ENCODE measurements around the gene LCT.
"Not testable (repeated sequence)": the region's sequence is repeated elsewhere in the genome, so short reads cannot be mapped to it uniquely, and the experiment has no call there.

Gene LCT

DNA sequence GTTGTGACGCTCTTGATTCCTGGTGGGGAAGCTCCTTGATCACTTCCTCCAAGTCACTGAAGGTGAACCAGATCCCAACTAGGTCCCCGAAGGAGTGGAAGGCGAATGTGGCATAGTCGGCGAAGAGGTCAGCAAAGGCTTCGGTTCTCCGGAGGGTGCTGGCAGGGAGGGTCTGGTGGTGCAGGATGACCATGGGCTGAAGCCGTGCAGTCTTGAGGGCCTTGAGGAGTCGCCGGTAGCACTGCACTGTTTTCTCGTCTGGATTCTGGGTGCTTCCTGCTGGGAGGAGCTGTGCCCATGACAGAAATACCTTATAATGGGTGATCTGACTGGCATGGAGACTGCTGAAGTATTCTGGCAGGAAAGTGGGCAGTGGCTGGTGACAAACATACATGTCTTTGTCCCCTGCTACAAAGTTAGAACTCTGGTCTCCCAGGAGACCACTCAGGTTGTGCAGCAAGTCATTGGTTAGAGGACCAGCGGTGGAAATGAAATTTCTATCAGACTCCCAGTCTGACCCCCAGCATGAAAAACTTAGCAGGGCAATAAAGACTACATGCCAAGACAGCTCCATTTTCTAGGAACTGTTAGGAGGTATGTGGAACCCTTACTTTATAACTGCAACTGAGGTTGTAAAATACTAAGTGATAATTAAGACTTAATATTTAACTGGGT is at the start of gene LCT:
Gene LCT (minus strand): TSS at position 589 of the 675 bp plus-strand sequence. CDS start 15 bp downstream, at position 574.
- DNase-seq (ENCODE audit: low spot score): no peak

DNA sequence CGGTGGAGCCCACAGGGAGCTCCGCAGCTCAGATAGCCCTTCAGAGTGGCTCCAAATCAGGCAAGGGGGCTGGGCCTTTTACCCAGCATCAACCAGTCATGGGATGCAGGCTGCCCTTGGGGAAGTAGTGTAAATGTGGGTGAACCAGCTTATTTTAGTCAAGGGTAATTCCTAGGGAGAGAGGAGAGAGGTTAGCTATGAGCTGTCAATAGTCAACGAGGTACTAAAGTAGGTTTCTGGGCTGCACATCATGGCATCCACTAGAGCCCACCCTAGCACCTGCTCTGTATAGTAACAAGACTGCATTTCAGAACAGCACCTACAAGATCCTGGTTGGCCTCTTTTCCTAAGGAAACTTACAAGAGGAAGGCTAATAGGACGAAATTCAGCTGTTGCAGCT is 48.7 kb upstream of the LCT start:
- DNase-seq (ENCODE audit: low spot score): no peak

DNA sequence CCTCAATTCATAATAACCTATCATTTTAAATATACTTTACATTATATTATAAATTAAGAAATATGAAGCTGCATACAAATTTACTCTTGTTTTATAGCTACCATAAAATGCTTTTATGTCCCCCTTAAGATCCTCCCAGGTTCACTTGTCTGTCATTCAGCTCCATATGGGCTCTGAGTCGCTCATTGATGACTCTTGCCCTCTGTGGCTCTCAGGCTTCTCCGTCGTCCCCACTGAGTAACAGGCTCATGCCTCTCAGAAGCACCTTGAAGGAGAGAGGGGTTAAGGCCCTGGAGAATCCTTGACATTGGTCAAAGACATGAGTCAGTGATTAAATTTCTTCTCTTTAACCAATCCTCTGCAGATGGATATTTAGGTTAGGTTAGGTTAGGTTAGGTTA is 45.4 kb upstream of the LCT start:
- DNase-seq (ENCODE audit: low spot score): no peak

DNA sequence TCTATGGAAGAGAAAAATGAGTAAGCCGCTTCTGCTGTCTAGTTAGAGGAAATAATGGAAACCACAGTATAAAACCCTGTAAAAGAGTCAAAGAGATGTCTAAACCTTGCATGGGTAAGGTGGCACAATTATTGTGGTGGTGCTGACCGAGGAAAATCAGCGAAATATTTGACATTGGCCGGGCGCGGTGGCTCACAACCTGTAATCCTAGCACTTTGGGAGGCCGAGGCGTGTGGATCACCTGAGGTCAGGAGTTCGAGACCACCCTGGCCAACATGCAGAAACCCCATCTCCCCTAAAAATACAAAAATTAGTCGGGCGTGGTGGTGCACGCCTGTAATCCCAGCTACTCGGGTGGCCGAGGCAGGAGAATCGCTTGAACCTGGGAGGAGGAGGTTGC is 39.8 kb upstream of the LCT start:
- DNase-seq (ENCODE audit: low spot score): not testable (repeated sequence)

DNA sequence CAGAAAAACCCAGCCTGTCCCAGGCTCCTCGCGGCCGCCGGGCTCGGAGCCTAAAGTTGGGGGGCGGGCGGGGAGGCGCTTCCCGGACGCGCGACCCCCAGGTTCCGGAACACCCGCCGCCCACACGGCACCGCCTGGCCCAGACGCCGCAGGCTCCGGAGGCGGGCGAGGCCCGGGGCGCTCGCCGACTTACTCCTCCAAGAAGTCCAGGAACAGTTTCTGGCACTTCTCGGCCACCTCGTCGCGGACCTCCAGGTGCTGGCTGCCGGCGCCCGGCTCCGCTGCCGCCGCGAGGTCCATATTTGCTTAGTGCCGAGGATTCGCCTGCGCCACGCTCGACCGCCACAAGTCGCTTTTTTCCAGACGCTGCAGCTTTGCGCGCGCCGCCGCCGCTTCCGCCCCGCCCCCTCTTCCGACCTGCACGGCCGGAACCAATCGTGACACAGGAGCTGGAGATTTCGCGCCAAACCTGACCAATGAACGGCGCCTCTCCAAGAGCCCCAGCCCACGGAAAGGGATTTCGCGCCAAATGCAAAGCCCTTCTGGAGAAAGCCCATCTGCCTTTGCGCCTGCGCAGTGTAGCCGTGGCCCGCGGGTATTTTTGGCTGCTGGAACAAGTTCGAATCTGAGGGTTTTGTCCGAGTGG is 39.2 kb upstream of the LCT start, which contains the start of gene MCM6:
Gene MCM6 (minus strand): TSS at position 378 of the 646 bp plus-strand sequence. CDS start 78 bp downstream, at position 300.
- DNase-seq (ENCODE audit: low spot score): peak; percentile 98

DNA sequence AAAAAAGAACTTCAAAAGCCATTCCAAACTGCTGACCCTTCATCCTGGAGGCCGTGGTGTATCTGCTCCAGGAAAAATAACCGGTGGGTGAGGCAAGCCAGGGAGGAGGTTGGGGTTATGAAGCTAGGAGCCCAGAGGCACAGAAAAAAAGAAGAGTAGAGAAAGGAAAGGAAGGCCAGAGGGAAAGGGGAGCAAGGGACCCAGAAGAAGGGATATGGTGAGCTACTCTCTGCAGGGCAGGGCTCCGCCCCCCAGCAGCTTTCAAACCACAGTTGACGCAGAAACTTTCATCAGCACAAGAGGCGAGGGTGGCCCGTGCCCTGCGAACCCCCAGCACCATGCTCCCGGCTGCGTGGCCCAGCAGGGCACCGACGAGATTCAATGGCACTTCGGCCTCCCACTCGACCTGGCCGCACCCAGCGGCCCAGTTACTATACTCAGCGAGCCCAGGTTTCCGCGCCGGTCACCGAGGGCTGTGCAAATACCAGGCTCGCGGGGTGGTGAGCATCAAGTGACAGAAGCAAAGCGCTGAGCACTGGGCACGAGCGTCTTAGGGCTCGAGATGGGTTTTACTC is 38.6 kb upstream of the LCT start:
- DNase-seq (ENCODE audit: low spot score): peak; percentile 75

DNA sequence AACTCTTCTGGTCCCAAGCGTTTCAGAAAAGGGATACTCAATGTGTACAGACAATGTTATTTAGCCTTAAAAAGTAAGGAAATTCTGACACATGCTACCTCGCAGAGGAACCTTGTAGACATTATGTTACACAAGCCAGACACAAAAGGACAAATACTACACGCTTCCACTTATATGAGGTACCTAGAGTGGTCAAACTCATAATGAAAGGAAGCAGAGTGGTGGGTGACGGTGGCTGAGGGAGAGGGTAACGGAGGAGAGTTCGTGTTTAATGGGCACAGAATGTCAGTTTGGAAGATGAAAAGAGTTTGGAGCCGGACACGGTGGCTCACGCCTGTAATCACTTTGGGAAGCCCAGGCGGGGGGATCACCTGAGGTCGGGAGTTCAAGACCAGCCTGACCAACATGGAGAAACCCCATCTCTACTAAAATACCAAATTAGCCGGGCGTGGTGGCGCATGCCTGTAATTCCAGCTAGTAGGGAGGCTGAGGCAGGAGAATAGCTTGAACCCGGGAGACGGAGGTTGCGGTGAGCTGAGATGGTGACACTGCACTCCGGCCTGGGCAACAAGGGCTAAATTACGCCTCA is 37.9 kb upstream of the LCT start:
- no peak for DNase-seq (ENCODE audit: low spot score)

DNA sequence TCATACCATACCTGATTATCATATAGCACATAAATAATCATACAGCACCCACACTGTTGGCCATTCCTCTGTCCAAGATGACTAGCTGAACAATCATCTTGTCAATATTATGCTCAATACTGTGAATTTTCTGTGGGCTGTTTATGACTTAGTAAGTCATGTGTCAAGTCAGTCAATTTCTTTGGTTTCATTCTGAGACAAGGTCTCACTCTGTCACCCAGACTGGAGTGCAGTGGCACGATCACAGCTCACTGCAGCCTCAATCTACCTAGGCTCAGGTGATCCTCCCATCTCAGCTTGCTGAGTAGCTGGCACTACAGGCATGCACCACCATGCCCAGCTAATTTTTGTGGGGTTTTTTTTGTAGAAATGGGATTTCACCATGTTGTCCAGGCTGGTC is 33.6 kb upstream of the LCT start:
- no peak for DNase-seq (ENCODE audit: low spot score)

DNA sequence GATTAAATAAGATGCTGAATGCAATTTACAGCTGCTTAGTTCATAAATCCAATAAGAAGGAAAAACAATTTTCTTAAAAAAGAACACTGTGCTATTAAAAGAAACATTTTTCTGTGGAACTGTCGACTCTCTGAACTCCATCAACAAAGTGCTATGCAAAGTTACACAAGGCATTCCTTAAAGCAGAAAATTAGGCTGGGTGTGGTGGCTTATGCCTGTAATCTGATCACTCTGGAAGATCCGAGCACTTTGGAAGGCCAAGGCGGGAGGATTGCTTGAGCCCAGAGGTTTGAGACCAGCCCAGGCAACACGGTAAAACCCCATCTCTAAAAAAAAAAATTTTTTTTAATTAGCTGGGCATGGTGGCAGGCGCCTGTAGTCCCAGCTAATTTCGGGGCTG is 26.2 kb upstream of the LCT start:
- DNase-seq (ENCODE audit: low spot score): no peak

DNA sequence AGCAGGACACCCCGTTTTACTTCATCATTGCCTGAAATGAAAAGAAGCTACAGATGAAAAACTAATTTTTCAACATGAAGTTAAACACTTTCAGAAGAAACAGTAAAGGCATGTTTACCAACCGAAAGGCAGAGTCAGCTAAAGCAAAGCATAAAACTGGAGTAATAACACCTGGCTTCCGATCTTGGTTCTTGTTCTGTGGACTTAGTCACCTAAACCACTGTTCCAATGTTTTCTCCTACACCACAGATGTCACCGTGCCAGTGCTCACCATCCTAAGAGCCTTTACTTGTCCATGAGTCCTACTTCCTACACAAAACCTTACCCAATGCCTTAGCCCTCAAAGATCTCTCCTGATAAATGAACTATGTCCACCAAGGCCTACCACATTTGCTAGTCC is 25.7 kb upstream of the LCT start:
- no peak for DNase-seq (ENCODE audit: low spot score)

DNA sequence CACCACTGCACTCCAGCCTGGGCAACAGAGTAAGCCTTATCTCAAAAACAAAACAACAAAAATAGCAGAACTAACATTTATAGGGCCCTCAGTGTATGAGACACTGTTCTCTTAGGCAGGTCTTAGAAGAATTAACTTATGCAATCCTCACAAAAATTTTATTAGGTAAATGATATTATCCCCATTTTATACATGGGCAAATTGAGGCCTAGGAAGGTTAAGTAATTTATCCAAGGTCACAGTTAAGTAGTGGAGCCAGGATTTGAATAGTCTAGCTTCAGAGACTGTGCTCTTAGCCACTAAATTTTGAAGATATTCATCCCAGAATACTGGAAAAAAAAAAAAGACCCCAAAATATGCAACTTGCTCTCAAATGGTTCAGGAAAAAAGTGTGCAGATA is 16.4 kb upstream of the LCT start:
- no peak for DNase-seq (ENCODE audit: low spot score)

DNA sequence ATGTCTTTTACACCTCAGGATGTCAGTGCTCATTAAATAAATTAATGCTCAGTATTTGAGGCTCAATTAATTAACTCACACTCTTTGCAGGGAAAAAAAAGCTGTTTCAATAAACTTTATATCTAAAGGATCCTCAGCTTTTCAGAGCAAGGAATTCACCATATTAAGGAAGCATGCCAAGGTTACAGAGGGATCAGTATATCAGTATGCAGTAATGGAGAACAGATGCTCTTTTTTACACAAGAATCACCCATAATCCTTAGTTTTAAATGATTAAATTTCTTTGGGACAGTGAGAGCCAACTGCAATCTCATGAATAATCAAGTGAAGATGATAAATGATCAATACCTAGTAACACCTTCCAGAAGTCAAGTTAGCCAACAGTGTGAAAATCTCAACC is 14.9 kb upstream of the LCT start:
- DNase-seq (ENCODE audit: low spot score): no peak

DNA sequence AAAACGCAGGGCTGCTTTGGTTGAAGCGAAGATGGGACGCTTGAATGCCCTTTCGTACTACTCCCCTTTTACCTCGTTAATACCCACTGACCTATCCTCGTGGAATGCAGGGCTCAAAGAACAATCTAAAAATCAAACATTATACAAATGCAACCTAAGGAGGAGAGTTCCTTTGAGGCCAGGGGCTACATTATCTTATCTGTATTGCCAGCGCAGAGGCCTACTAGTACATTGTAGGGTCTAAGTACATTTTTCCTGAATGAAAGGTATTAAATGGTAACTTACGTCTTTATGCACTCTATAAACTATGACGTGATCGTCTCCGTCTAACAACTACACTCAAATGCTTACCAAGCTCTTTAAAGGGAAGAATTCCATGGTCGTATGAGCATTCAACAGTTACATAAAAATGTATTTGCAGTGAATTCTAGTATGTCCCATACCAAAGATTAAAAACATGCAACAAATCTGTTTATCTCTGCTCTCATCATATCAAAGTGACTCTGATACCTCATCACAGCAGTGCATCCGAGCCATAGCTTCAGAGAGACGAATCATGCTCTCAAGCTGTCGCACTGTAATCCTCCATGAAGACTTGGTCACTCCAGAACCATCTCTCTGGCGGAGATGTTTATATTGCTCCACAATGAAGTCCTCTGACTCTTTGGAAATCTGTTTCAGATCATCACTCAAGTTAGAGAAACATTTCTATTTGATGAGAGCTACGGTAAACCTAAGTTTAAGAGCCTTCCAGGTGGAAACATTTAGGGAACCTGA is 14.1 kb upstream of the LCT start:
- no peak for DNase-seq (ENCODE audit: low spot score)

DNA sequence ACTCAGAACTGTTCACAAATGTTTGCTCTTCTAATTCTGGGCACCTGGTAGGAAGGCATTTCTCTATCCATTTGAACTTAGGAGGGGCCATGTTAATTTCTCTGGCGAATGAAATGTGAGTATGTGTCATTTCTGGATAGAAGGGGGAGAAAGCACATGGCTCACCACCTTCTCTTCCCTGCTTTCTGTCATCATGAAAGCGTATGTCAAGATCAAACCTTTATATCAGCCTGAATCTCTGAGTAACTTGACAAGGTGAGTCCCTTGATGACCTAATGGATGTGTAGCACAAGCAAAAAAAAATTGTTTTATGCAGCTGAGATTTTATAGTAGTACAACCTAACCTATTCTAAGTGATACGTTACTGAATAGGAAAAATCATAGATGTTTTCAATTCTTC is 12.1 kb upstream of the LCT start:
- DNase-seq (ENCODE audit: low spot score): no peak

DNA sequence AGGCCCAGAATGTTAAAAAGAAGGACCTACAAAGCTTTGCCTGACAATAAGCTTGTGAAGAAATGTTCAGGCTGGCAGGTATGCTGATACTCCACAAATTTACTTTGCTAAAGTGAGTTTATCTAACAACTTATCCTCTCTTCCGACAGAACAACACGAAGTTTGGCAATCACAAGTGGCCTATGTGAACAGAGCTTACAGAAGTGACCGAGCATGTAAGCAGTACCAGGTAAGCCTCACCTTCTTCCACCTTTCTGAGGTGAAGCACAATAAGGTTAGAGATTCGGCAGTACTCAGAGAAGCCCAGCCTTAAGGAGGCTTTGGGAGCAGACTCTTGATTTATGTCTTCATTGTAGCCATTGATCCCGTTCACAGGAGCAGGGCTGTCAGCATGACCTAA is 9.0 kb upstream of the LCT start:
- DNase-seq (ENCODE audit: low spot score): no peak

DNA sequence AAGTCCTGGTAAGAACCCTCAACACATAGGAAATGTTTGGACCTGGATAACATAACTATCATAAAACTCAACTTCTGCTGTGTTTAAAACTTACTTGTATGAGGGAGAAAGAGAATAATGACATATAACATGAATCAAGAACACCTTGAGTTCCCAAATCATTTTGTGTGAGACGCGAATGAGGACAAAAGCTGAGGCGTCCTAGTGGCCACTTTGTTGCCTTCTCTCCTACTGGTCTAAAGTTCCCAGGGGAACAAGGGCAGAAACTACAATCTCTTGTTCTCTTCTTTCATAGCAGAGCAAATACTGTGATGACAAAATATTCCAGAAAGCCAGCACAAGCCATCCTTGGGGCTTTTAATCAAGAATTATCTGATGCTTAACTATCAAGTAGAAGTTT is 8.3 kb upstream of the LCT start:
- DNase-seq (ENCODE audit: low spot score): no peak

DNA sequence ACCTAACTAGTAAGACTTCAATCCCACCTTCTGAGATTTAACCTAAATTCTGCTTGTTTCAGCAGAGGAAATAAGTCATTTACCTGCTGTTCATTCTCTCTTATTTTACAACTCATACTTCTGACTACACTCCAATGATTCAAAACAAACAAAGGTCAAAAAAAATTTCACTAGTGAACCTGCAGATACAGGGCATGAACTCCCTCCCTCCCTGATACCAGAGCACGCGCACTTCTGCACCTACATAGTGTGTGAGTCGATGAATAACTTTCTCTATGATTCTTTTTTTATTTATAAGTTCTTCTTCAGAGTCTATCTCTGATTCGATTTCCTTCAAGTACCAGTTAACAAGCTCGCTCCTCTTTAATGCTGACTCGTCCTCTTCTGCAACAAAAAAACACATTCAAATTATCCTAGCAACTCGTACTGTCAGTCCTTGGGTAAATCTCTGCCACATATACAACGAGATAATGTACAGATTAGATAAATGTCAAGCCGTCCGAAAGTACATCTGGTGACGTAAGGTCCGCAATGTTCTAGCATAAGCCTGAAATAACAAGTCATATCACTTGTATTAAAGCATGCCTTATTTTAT is 7.4 kb upstream of the LCT start:
- no peak for DNase-seq (ENCODE audit: low spot score)

DNA sequence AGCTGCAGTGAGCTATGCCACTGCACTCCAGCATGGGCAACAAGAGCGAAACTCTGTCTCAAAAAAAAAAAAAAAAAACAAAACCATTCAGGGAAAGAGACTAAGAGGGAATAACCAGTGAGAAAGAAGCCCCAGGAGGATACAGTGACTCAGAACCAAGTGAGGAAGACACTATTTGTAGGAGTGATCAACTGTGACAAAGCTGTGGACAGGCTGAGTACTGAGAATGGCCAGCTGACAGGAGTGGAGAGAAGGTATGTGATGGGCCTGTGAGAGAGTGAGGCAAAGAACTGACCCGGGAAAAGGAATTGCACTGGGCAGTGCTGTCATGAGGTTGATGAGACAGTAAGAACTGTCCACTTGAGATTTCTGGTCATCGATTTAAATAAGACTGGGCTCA is 6.7 kb upstream of the LCT start:
- no peak for DNase-seq (ENCODE audit: low spot score)

DNA sequence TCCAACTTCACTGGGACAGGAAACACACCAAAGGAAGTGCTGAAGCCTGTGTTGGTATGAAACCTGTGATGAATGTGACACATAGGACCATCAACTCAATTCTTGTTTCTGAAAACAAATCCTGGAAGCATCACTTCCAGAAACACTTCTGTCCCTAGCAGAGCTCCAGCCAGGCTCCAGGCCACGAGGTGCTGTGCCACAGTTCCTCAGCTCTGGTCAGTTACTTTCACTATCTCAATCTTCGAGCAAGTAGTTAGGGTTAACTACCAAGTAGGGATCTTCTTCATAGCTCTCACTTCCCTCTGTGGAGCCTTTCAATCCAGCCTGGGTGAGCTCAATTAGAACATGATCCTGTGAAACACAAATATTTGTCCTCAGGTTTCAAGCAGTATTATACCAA is 3.6 kb upstream of the LCT start:
- peak; percentile 18 for DNase-seq (ENCODE audit: low spot score)

DNA sequence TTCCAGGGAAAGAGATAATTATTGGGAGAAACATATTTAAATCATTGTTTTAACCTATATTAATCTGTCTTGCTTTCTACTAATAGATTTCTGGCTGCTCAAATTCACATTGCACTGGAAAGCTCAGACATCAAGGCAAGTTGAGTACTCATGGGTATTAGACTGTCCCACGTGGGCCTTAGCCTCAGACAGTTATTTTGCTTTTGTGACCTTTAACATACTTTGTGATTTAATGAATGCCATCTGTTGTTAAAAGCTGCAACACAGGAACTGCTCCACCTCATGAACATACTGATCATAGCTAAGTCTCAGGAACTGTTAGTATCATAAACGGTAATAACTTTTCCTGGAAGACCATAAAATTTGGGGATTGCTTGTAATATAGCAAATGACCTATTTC is 2.7 kb upstream of the LCT start:
- DNase-seq (ENCODE audit: low spot score): peak; percentile 61

DNA sequence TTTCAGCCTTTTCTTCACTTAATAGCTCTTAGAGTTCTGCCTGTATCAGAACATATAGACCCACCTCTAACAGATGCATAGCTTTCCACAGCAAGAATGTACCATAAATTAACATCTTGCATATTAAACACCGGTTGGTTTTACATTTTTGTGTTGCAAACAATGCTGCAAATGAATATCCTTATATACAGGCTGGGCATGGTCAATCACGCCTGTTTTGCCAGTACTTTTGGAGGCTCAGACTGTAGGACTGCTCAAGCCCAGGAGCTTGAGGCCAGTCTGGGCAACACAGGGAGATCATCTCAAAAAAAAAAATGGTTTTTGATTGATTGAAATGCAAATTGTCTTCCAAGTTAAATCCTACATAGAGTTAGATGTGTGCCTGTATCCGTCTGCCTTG is 1.5 kb upstream of the LCT start:
- no peak for DNase-seq (ENCODE audit: low spot score)

DNA sequence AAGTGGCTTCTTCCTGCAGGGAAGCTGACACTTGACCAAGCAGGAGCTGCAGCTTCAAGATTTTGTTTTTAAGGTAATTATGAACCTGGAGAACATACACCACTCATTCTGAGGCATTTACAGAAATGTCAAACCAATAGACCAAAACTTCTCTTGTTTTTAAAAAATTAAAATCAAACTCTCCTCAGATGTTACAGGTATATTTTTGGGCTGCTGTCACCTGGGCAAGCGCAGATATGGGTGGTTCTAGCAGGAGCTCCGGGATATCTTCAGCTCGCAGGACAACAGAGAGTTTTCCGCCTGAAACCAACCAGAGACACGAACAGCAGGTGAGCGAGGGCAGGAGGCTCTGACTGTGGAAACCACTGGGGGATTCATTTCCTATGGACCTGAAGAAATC is 4.1 kb downstream of the LCT start:
- no peak for DNase-seq (ENCODE audit: low spot score)
